ENCODE results near the gene BRINP3.

GRCh38 chr1:190226006-190226405, 251.7 kb downstream of the BRINP3 start:
- TF ChIP-seq, protein P1, sequence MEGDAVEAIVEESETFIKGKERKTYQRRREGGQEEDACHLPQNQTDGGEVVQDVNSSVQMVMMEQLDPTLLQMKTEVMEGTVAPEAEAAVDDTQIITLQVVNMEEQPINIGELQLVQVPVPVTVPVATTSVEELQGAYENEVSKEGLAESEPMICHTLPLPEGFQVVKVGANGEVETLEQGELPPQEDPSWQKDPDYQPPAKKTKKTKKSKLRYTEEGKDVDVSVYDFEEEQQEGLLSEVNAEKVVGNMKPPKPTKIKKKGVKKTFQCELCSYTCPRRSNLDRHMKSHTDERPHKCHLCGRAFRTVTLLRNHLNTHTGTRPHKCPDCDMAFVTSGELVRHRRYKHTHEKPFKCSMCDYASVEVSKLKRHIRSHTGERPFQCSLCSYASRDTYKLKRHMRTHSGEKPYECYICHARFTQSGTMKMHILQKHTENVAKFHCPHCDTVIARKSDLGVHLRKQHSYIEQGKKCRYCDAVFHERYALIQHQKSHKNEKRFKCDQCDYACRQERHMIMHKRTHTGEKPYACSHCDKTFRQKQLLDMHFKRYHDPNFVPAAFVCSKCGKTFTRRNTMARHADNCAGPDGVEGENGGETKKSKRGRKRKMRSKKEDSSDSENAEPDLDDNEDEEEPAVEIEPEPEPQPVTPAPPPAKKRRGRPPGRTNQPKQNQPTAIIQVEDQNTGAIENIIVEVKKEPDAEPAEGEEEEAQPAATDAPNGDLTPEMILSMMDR (IDR thresholded peaks at IDR 0.05; ENCODE audit: low read length) = no peak
- no peak for TF ChIP-seq EZH2 (IDR thresholded peaks at IDR 0.05; ENCODE audit: borderline replicate concordance, low read length)
